ENCODE results near the gene PHF2.

DNA sequence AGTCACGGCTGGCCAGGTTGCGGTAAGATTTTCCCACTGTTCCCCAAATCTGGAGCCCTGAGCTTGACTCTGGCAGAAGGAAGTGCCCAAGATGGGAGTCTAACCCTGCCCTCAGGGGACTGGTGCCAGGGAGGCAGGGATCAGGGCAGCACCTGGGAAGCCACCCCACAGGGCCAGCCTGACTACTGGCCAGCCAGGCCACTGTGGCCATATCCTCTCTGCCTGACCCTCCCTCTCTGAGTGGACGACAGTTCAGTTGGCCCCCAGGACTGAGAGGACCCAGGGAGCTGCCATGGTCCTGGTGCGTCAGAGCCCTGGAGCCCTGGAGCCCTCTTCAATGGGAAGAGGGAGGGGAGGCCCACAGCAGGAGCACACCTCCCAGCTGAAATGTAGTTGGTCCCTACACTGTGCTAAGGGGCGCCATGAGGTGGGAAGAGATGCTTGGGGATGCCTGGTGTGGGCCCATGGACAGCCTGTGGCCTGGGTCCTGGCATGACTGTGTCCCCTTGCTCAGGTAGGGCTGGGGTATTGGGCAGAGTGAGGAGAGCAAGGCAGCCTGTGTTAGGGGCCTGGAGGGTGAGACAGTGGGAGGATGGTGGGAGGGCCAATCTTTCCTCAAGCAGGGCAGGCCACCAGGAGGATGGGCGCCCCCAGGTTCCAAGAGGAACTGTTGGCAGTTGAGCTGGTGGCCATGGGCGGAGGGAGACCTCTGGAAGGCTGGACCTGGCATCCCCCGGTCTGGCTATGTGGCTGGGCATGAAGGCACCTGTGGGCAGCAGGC is 81.1 kb downstream of the PHF2 start:
- no peak for TF ChIP-seq POLR2A (conservative IDR thresholded peaks at IDR 0.05)
- no peak for TF ChIP-seq DNMT1 (IDR thresholded peaks at IDR 0.05)
- TF ChIP-seq HDAC2 (IDR thresholded peaks at IDR 0.05): no peak
